Measurements from ENCODE around the gene IQGAP2. TPM values are rescaled to one million over a fixed set of nuclear protein-coding genes. Genes with fewer than 3 reads are reported as not detected.
"Not testable (repeated sequence)": the region's sequence is repeated elsewhere in the genome, so short reads cannot be mapped to it uniquely, and the experiment has no call there.

The IQGAP2 gene
- 100 to 1,000 TPM; 117 to 134 TPM for total RNA-seq
- total RNA-seq: 329 to 374 reads per million in 2 donors

DNA sequence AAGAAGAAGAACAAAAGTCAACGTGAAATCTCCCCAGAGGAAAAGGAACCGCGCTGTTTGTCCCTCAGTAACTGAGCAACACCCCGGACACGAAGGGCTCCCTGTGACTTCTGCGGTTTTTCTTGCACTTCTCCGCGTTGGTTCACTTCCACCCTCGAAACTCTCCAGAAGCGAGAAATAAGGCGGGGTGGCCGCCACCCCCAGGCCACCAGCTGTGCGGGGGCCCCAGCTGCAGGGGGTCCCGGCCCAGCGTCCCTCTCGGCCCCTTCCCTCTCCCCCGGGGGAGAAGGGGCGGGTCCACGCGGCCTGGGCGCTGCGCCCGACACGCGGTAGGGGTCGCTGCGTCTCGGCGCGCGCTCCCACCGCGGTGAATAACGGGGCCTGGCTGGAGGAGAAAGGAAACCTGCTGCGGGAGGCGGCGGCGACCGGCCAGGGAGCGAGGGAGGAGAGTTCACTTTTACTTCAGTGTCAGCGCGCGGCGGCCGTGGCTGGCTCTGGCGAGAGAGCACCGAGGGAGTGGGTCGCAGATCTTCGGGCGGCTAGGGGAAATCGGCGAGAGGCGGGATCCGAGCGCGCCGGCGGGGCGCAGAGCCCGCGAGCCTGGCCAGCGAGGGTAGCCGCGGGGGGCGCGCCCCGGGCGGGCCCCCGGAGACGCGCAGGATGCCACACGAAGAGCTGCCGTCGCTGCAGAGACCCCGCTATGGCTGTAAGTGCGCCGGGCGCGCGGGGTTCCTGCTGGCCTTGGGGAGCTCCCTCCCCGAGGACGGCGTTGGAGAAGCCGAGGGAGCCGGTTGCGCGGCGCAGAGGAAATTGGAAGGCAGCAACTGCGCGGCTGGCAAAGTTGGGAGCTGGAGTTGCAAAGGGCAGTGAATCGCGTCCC, at the start of gene IQGAP2:
Gene IQGAP2, plus strand, starts transcription at position 400 of the 880 bp plus-strand sequence. Its CDS starts 261 bp downstream, at position 661.
- Mint-ChIP-seq H3K27me3 (no peaks in the 10 kb centered on the region), H3K27ac (peak within 1 kb of the TSS; percentile 99), H3K4me1 (peaks cover 51% of the 10 kb centered on the region), H3K36me3 (ENCODE audit: low read depth) (peaks cover 2% of the 10 kb centered on the region), H3K4me3 (peak within 1 kb of the TSS; percentile 98)
- no peaks in the 10 kb centered on the region for H3K9me3 ChIP-seq (ENCODE audit: control insufficient read depth, low read length, poor library complexity, severe bottlenecking)
- DNase-seq (peak; percentile 71 to 79 (median 75)), ATAC-seq (peak; percentile 67)

- H3K4me3 Mint-ChIP-seq: no peak overlapping the region
- no peak for ATAC-seq
- H3K36me3 Mint-ChIP-seq (ENCODE audit: low read depth): no peaks in the 10 kb centered on the region
- H3K4me1 Mint-ChIP-seq: peaks cover 3% of the 10 kb centered on the region
- no peak for DNase-seq
- H3K27me3 Mint-ChIP-seq: no peaks in the 10 kb centered on the region
- H3K9me3 ChIP-seq (ENCODE audit: control insufficient read depth, low read length, poor library complexity, severe bottlenecking): no peaks in the 10 kb centered on the region
- no peak overlapping the region for H3K27ac Mint-ChIP-seq
These were observed 46.2 kb upstream of the IQGAP2 start for GRCh38 chr5:76356887-76357286.

- H3K36me3 Mint-ChIP-seq (ENCODE audit: low read depth): no peaks in the 10 kb centered on the region
- no peaks in the 10 kb centered on the region for H3K27me3 Mint-ChIP-seq
- H3K27ac Mint-ChIP-seq: no peak overlapping the region
- H3K9me3 ChIP-seq (ENCODE audit: control insufficient read depth, low read length, poor library complexity, severe bottlenecking): no peaks in the 10 kb centered on the region
- H3K4me3 Mint-ChIP-seq: no peak overlapping the region
- ATAC-seq: no peak
- DNase-seq: no peak
- H3K4me1 Mint-ChIP-seq: peaks cover 6% of the 10 kb centered on the region
These were observed 39.5 kb upstream of the IQGAP2 start for GRCh38 chr5:76363352-76364225.

GRCh38 chr5:76364226-76364589, 38.9 kb upstream of the IQGAP2 start:
- ATAC-seq (no peak), DNase-seq (no peak)
- Mint-ChIP-seq H3K36me3 (ENCODE audit: low read depth) (no peaks in the 10 kb centered on the region), H3K4me3 (no peak overlapping the region), H3K4me1 (peaks cover 6% of the 10 kb centered on the region), H3K27me3 (no peaks in the 10 kb centered on the region), H3K27ac (no peak overlapping the region)
- no peaks in the 10 kb centered on the region for H3K9me3 ChIP-seq (ENCODE audit: control insufficient read depth, low read length, poor library complexity, severe bottlenecking)

GRCh38 chr5:76365561-76365960, 37.5 kb upstream of the IQGAP2 start:
- ATAC-seq: no peak
- Mint-ChIP-seq H3K27ac (no peak overlapping the region), H3K4me3 (no peak overlapping the region), H3K27me3 (no peaks in the 10 kb centered on the region), H3K36me3 (ENCODE audit: low read depth) (no peaks in the 10 kb centered on the region), H3K4me1 (peaks cover 6% of the 10 kb centered on the region)
- H3K9me3 ChIP-seq (ENCODE audit: control insufficient read depth, low read length, poor library complexity, severe bottlenecking): no peaks in the 10 kb centered on the region
- DNase-seq: no peak

DNA sequence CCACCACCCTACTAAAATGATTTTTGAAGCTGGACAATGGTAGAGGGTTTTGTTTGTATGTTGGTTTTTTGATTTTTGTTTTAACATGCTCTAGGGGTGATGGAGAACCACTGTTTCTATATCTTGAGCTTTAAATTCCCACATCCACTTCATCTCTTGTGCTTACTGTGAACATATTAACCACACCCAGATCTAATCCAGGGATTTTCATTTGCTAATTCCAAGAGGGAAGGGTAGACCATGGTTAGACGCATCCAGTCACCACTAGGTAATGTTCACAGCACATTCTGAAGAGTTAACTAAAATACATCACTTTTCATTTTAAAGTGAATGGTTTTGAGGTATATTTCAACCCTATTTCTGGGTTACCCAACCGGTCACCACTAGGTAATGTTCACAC, 36.5 kb upstream of the IQGAP2 start:
- ATAC-seq (no peak), DNase-seq (no peak)
- Mint-ChIP-seq H3K27ac (peak overlapping the region; percentile 24), H3K27me3 (no peaks in the 10 kb centered on the region), H3K36me3 (ENCODE audit: low read depth) (no peaks in the 10 kb centered on the region), H3K4me3 (no peak overlapping the region), H3K4me1 (peaks cover 3% of the 10 kb centered on the region)
- no peaks in the 10 kb centered on the region for H3K9me3 ChIP-seq (ENCODE audit: control insufficient read depth, low read length, poor library complexity, severe bottlenecking)

DNA sequence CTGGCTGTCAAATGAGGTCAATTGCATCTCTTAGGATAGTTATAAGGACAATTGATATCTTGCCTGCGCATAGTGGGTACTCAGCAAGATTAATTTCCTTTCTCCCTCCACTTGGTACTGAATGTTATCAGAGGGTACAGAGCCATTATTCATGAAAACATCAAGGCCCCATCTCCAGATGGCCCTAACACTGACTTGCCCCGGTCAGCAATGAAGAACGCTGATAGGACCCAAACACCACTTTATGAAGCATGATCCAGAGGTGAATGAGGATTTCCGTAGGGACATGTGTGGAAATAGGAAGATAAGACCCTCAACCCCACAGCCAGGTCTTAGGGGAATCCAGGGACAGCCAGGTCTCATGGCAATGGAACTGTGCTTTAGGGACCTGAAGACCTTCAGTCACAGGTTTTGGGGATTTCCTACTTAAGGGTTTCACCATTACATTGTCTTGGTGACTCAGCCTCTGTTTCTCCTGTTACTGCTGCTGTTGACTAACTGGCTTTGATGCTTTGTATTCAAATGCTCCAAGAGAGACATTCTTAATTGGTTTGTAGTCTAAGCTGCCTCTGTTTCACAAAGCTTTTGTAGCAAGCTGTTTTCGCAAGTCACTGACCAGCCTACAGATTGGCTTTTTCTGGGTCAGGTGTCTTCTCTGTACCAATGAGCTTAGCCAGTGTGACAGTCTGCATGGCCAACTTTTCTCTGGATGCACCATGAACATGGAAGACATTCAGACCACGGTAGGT, 35.3 kb upstream of the IQGAP2 start:
- DNase-seq (no peak), ATAC-seq (peak; percentile 42)
- Mint-ChIP-seq H3K27ac (no peak overlapping the region), H3K27me3 (no peaks in the 10 kb centered on the region), H3K4me3 (no peak overlapping the region), H3K36me3 (ENCODE audit: low read depth) (no peaks in the 10 kb centered on the region), H3K4me1 (peaks cover 3% of the 10 kb centered on the region)
- H3K9me3 ChIP-seq (ENCODE audit: control insufficient read depth, low read length, poor library complexity, severe bottlenecking): no peaks in the 10 kb centered on the region

DNA sequence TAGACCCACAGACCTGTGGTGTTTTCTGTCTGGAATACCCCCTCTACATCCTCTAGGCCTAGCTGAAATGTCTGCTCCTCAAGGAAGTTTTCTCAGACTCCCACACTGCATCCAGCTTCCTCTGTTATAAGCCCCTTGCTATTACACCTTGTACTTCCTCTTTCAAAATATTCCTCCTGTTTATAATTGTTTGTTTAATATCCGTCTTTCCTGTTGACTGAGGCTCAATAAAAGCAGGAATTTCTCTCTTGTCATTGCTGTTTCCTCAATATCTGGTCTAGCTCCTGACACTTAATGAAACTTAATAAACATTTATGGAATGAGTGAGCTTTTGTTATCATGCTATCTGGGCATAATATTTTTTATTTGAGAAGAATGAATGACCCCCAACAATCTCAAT, 34.1 kb upstream of the IQGAP2 start:
- no peaks in the 10 kb centered on the region for H3K36me3 Mint-ChIP-seq (ENCODE audit: low read depth)
- H3K4me1 Mint-ChIP-seq: peaks cover 2% of the 10 kb centered on the region
- DNase-seq (no peak), ATAC-seq (no peak)
- no peaks in the 10 kb centered on the region for H3K9me3 ChIP-seq (ENCODE audit: control insufficient read depth, low read length, poor library complexity, severe bottlenecking)
- no peak overlapping the region for H3K27ac Mint-ChIP-seq
- no peaks in the 10 kb centered on the region for H3K27me3 Mint-ChIP-seq
- H3K4me3 Mint-ChIP-seq: no peak overlapping the region

DNA sequence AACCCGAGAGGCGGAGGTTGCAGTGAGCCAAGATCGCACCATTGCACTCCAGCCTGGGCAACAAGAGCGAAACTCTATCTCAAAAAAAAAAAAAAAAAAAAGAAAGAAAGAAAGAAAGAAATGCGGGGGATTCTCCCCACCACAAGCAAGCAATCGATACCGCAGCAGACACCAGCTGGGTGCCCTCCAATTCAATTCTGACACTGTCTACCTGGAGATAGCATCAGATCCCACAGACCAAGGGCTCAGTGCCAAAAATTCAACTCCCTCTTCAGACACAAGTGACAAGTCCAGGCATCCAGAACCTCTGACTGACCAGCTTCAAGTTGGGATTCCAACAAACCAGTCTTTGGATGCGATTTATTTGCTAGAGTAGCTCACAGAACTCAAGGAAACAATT, 33.4 kb upstream of the IQGAP2 start:
- H3K27me3 Mint-ChIP-seq; H3K4me1 Mint-ChIP-seq; H3K9me3 ChIP-seq (ENCODE audit: control insufficient read depth, low read length, poor library complexity, severe bottlenecking); H3K36me3 Mint-ChIP-seq (ENCODE audit: low read depth); H3K4me3 Mint-ChIP-seq; ATAC-seq; H3K27ac Mint-ChIP-seq; DNase-seq: not testable (repeated sequence)

- H3K27me3 Mint-ChIP-seq: no peaks in the 10 kb centered on the region
- no peaks in the 10 kb centered on the region for H3K36me3 Mint-ChIP-seq (ENCODE audit: low read depth)
These were observed 31.1 kb upstream of the IQGAP2 start for GRCh38 chr5:76371960-76372322.

DNA sequence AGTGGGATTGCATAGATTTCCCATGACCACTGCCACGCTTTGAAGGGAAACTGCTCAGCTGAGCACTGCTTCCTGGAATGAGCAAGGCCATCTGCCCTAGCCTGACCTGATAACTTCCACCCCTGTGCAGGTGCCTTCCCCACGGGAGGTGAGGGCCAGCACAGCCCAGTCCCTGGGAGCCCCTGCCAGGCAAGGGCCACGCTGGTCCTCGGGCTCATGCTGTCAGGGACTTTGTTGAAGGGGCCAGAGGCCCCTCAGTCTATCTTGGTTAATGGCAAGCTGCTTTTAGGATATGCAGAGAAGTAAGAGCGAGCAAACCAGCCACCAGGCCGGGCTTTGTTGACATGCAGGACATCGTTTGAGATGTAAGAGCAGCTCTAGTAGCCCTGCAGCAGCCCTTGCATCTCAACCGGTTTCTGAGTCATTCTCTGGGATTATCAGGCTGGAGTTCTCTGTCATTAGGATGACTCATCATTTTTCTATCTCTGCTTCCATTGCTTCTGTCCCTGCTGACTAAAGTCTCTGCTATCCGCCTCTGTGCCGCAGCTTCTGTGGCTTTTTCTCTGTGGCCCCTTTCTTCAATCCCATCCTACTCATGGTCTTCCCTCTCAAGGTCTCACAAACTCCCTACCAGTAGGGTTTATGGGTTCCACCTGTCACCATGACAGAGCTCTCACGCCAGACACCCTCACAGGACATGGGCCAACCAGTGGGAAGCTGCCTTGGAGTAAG, 30.6 kb upstream of the IQGAP2 start:
- DNase-seq: no peak
- H3K4me3 Mint-ChIP-seq: no peak overlapping the region

More at GRCh38 chr5:76371960-76372322, 31.1 kb upstream of the IQGAP2 start:
- ATAC-seq (no peak), DNase-seq (no peak)
- Mint-ChIP-seq H3K4me1 (peaks cover 2% of the 10 kb centered on the region), H3K27ac (no peak overlapping the region), H3K4me3 (no peak overlapping the region)
- H3K9me3 ChIP-seq (ENCODE audit: control insufficient read depth, low read length, poor library complexity, severe bottlenecking): no peaks in the 10 kb centered on the region

GRCh38 chr5:76376148-76376865, 26.8 kb upstream of the IQGAP2 start:
- H3K27me3 Mint-ChIP-seq: no peaks in the 10 kb centered on the region
- no peaks in the 10 kb centered on the region for H3K9me3 ChIP-seq (ENCODE audit: control insufficient read depth, low read length, poor library complexity, severe bottlenecking)
- H3K4me1 Mint-ChIP-seq: peaks cover 29% of the 10 kb centered on the region
- ATAC-seq (no peak), DNase-seq (no peak)
- peak overlapping the region; percentile 43 for H3K27ac Mint-ChIP-seq
- H3K4me3 Mint-ChIP-seq: no peak overlapping the region
- peaks cover 4% of the 10 kb centered on the region for H3K36me3 Mint-ChIP-seq (ENCODE audit: low read depth)

More for the DNA sequence above, 30.6 kb upstream of the IQGAP2 start:
- H3K4me1 Mint-ChIP-seq: peaks cover 2% of the 10 kb centered on the region
- no peaks in the 10 kb centered on the region for H3K9me3 ChIP-seq (ENCODE audit: control insufficient read depth, low read length, poor library complexity, severe bottlenecking)
- no peaks in the 10 kb centered on the region for H3K27me3 Mint-ChIP-seq
- H3K27ac Mint-ChIP-seq: no peak overlapping the region
- no peaks in the 10 kb centered on the region for H3K36me3 Mint-ChIP-seq (ENCODE audit: low read depth)
- ATAC-seq: no peak
